ENCODE measurements around the gene ATG5.

ATG5 gene

DNA sequence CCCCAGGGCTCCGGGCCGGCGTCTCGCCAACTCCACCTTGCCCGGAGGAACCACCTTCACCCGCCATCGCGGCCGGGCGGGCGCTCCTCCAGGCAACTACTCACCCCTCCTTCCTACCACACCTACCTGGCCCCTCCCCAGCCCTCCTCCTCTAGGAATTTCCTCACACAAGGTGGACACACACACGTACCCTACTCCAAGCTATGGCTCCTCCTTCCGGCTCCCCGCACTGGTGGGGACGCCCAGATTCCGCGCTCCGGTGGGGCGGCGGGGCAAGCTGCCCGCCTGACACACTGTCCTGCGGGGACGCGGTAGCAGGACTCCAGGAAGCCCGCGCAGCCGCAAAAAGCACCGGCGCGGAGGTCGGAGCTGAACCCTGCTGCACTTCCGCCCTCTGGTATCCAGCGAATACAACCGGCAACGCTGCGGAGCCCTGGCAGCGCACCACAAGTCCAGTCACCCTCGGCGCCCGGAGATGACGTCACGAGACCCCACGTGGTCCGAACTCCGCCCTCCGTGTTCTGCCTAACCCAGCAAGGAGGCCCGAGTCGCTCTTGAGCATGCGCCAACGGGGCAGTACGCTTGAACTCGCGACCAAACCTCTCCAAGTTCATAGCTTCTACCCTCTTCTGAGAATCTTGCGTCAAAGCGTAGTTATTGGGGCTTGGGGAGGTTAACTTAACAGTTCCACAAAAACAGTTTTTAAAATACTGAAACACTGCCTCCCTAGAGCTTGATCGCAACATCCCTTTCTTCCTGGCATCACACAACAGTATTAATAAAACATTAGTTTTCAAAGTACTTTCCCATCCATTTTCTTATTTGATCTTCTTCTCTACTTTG lies at the start of gene ATG5:
ATG5 (minus strand) TSS at position 425 of the 843 bp plus-strand sequence. CDS start 9,552 bp downstream, outside the sequence.
- DNase-seq, result peak; percentile 94 to 95

DNA sequence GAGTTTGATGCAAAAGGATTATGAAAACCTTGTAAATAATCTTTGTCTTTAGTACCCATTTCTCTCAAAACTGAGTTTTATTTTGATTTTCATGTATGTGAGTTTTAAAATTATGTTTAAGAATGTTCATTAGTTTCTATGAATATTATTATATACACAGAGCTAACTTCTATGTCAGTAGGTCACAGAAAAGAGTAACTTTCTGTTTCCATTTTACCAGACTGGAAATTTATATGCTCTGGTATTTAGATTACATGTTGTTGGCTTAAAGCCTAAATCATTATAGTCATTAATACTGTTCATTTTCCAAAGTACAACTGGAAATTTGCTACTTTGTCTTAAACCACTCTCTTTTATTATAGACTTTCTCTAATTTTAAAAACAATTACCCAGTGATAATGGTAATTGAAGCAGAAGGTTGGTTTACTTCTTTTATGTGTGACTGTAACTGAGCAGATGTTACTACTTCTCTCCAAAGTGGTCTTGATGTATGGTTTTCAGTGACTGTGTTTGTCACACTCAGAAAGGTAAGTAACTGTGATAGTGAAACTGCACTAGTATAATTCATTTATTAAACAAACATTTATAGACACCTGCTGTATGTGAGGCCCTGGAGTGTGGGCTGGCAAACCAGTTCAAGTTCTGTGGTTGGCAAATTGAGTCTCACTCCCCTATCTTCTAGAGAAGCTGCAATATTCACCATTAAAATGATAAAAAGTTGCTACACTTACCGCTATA lies 48.1 kb upstream of the ATG5 start:
- DNase-seq, result no peak

DNA sequence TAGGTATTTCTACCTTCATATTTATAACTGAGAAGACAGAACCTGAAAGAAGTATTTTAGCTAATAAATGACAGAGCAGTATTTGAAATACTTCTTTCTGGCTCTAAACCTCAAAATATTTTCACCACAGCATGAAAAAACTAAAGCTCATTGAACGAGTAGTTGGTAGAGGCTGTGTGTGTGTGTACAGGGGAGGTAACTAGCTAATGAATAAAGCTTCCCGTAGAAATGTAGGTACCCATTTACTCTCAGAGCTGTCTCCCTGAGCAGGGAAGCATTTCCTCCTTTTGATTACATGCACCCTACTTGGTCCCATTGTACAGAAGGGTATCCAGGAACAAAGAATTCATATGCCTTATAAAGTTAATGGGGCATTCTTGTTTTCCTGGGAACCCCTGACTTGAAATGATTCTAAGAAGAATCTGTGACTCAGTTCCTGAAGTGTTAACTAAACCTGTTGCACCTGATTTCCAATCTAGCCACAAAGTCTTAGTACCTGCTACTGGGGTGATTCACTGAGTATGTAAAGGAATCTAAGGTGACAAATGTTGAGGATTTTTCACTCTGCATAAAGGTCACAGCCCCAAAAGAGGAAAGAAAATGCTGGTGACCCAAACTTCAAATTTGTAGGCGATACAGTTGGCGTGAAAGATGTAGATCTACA lies 47.4 kb upstream of the ATG5 start:
- no peak for DNase-seq

DNA sequence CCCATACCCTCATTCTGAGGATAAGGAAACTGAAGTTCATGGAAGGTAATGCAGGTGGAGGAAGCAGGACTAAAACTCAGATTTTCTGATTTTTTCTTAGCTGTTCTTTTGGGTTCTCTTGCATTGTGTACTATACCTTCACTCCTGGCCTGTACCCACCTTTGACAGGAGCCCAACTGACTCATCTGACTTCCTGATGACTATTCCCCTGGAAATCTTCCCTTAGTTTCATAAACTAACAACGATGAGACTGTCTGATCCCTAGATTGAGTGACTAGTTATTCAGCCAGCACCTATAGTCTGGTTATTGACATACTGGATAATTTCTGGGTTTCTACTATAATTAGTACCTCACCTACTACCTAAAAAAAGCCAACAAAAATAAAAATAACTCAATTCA lies 45.1 kb upstream of the ATG5 start:
- no peak for DNase-seq

DNA sequence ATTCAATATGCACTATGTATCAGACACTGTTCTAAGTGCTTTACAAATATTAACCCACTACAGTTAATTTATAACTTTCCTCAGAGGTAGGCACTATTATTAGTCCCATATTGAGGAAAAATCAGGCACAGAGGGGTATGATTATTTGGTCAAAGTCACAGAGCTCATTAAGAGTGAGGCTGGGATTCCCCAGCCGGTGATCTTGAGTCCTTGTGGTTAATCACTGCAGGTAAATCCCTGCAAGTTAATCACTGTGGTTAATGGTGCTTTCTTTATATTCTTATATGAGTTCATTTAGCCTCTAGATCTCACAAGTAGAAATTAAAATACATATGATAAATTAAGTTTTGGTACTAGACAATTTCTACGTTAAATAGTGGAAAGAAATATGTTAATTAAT lies 44.2 kb upstream of the ATG5 start:
- no peak for DNase-seq

DNA sequence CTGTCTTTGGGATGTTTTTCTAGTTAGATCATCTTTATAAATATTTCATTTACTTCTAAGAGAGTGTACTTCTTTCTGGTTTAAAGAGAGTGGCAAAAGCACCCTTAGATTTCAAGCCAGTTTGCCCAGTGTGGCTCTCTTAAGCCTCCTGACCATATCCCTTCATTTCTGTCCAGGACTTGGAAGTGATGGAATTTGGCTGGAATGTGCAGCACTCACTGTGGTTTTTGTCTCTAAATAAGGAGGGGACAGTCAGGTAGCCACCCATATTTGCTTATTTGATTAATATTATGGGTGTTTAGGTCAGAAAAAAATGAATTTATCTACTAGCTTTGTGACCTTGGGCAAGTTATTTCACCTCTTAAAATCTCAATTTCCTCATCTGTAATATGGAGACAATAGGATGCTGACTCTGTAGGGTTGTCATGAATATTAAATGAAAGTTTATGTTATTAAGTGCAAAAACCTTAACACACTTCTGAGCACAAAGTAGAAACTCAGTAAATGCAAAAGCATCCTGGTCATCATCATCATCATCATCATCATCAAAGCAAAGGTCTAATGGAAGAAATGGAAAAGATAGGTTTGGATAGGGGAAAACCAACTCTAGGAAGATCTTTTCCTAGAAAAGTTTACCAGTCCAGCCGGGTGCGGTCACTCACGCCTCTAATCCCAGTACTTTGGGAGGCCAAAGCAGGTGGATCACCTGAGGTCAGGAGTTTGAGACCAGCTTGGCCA lies 38.0 kb upstream of the ATG5 start:
- DNase-seq, result no peak

DNA sequence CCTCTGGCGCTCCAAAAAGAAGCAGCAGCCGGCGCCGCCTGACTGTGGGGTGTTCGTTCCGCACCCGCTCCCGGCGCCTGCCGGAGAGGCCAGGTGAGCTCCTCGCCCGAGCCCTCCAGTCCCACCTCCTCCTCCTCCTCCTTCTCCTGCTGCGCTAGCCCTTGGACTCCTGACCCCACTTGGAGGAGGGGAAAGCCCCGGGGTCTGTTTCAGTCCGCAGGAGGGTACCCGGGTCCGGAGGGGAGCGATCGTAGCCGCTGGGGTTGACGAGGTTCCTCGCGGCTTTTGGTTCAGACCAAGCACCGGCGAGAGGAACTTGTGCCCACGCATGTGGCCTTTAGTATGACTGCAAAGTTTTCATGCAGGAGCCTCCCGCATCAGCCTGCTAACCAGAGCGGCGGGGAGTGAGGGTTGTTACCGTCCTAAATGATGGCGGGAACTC lies 35.5 kb upstream of the ATG5 start:
- no peak for DNase-seq

DNA sequence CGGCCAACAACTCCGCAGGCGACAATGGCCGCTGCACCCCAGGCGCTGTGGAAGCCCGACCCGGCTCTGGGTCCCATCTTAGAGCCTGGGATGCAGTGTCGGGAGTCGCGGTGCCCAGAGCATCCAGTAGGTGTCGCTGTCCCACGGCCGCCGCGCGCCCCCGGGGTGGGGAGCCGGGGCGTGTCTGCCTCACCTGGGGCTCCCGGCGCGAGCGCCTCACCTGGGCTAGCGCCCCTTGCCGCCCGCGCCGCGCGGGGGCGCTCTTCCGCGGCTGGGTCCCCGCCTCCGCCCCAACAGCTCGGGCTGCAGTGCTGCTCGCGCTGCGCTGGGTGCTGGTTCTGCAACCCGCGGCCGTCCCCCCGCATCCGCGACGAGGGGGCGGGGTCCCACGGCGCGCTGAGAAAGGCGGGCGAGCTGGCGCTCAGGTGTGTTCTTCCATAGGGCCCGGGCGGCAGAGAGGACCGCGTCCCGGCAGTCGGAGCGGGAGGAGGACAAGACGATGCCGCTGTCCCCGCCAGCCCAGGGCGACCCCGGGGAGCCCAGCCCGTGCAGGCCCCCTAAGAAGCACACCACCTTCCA lies 34.9 kb upstream of the ATG5 start, which contains the start of gene CRYBG1:
CRYBG1 (plus strand) TSS at position 308 of the 579 bp plus-strand sequence; CDS start at position 500, 192 bp downstream.
- DNase-seq, result peak; percentile 61 to 65

DNA sequence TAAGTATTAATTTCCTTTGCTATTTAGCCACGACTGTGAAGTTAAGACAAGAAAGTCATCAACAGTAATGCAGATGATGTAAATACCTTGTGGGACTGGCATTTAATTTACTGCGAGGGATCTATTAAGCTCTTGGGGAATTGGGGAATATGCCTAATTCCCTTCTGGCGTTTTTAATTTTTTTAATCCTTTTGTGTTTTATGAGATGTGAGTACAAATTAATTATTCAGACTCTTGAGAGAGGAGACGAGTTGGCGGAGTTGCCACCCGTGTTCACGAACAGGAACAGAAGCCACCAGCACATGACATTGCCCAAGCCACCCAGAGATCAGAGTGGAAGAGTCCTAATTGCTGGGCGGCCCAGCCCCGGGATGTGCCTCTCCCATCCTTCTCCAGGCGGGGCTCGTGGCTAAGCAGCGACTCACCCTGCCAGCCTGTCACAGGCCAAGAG lies 34.4 kb upstream of the ATG5 start:
- DNase-seq, result no peak

DNA sequence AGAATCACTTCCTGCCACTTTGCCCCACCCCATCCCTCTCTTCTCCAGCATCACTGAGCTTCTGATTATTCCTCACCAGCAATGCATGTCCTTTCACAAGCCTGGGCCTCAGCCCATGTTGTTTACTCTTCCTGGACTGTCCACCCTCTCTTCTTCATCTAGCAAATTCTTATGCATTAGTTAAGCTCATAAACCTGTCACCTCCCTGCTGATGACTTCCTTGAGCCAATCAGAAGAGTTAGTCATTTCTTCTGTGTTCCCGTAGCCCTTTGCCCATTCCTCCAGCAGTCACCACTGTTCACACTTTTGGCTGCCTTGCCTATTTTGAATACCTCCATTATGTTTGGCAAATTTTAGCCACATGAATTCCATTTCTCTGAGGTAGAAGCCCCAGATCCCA lies 30.8 kb upstream of the ATG5 start:
- no peak for DNase-seq

DNA sequence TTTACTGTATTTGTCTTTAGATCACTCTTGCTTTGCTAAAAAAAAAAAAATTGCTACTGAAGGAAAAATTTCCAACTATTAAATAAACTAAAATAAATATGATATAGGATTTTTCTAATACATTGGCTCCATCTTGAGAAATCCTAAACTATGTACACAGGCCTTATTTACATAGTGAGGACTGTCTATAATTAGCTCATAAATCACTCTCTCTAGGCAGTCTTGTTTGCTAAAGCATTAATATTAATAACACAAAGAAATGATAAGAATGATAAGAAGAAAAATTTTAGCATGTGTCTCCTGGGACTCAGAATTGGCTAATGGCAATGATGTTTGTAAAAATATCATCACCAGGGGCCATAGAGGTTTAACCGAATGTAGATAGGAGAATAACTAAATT lies 21.7 kb upstream of the ATG5 start:
- no peak for DNase-seq

DNA sequence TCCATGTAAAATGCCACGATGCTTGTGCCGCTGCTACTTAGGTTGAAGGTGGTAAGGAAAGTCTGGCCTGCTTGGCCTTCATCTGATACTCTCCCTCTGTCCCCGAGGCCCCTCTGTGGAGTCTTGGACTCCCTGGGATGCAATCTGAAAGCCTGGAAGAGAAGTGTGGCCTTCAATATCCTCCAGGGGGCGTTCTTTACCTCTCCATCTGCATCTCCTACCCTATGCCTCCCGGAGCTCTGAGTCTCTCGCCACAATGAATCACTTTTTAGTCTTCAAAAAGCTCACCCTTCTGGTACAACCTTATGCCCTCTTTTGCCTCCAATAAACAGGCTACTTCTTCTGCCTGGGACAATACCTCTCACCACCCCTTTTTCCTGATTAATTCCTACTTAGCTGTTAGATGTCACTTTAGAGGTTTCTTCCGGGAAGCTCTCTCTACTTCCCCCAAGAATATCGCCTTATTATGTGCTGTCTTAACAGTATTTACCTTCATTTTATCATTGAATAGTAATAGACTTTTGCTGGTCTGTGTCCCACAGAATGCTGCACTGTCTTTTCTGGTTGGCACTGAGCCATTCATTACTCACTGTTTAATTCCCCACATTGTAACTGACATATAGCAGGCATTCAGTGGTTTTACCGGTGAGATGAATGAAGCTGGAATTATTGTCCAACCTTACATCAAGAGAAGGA lies 13.9 kb upstream of the ATG5 start:
- peak; percentile 2 to 5 for DNase-seq

DNA sequence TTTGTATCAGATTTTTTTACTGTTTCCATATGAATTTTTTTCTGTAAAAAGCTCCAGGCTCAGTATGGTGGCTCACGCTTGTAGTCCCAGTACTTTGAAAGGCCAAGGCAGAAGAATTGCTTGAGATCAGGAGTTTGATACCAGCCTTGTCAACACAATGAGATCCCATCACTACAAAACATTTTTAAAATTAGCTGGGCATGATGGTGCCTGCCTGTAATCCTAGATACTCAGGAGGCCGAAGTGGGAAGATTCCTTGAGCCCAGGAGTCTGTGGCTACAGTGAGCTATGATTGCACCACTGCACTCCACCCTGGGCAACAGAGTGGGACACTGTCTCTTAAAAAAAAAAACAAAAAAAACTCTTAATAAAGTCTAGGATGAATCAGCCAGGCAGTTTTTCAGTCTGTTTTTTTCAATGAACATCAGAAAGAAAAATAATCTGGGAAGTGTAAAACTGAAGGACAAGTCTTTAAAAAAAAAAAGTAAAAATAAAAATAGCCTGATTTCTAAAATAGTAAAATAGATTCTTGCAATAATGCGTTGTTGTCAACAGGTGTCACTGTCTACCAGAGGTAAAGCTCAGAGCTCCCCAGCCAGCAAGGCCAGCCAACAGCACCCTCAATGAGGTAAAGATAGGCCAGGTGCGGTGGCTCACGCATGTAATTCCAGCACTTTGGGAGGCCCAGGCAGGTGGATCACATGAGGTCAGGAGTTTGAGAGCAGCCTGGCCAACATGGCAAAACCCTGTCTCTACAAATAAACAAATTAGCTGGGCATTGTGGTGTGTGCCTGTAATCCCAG lies 9.3 kb upstream of the ATG5 start:
- DNase-seq, result peak in 1 of 2 experiments; percentile 5

DNA sequence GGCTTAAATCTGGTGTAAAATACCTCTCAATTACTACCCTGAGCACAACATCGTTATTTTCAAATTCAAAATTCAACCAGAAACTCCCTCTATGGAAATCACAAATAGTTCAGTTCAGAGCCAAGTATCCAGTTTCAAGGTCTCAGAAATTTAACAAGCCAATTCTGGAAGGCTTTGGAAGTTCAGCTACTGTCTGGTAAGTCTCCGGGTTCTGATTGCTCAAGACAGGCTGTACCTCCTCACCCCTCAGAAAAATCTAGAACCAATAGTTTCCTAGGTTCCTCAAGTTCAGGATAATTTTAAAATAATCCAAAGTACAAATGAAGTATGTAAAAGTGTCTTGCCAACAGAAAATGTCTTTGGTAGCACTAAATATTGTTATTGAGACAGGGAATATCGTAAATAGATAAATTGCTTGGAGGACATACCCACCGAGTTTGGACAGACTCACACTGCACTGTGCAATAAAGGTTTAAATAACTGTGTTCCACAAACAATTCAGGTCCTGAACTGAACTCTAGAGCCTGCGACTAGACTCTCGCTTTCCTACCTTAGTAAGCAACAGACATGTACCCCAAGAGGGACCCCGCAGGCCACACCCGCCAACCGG lies 729 bp downstream of the ATG5 start:
- DNase-seq, result no peak

DNA sequence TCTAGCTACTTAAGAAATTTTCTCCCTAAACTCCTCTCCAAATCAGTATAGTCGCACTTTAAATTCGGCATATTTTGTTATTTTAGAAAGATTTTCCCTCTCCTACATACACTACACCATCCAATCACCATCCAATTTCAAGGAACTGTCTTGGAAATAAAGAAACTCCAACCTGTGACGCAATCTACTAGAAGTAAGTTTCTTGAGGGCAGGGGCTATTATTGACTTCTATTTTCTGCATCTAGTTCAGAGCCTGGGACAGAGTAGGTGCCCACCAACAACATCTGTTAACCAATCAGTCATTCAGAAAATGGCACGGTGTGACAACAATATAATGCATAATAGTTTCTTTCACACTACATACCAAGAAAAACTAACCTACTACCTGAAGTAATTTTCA lies 3.6 kb downstream of the ATG5 start:
- no peak for DNase-seq

DNA sequence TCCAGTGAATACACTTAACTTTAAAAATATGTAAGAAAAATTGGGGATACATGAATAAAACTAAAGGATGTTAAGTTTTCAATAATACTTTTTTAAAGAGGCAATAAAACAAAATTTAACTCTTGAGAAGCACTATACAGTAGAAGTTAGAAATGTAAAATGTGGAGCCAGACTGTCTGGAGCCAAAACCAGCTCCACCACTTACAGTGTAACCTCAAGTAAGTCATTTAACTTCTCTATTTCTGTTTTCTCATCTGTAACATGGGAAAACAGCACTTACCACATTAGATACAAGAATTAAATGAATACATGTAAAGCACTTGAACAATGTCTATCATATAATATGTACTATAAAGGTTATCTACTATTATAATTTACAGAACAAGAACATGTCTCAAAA lies 6.7 kb downstream of the ATG5 start:
- DNase-seq, result no peak

DNA sequence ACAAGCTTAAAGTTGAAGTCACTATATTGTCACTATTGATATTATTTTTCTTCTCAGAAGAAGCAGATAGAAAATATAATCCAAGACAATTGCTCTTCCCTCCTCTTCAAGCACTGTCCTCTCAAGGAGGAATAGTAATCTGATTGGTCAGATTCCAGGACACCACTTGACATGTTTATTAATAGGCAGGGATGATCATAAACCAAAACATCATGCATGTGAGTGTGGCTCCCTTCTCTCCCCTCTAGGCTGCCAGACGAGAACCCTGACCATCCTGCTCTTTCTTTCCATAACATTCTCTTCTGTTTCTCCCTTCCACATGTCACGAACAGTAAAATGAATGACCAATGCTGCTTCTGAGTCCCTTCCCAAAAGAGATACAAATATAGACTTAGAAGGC lies 7.5 kb downstream of the ATG5 start:
- DNase-seq, result no peak

DNA sequence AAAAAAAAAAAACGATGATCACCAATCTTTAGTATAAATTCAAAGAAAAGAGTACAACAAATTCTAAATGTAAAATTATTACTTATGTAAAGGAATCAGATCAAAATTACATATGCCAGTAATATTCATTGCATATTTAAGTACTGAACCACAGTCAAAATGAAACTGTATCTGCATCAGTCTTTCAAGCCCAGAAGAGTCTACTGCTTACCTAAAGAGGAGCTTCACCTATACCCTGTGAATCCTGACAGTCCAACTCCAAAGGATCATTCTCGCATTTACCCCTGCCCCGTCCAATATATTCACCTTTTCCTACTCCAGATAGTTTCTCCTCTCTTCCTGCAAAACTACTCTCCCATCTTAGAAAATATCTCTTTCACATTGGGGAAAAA lies 9.2 kb downstream of the ATG5 start:
- no peak for DNase-seq

DNA sequence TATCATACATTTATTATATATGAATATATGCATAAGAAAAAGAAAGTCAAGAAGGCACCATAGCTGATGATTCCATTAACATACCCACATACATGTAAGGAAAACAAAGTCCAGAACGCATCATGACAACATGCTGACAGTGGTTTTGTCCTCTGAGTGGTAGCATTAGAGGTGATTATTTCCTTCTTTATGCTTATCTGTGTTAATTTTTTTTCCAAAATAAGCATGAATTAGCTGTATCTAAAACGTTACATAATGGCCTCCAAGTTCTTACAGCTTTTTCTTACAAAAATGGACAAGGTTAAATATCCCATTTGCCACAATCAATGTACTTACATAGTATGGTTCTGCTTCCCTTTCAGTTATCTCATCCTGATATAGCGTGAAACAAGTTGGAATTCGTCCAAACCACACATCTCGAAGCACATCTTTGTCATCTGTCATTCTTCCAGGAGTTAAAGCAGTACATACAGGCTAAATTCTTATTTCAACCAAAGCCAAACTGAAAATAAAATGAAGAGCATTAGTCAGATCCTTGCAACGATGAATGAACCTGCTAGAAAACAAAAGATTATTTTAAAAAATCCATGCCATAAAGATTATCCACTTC lies 9.7 kb downstream of the ATG5 start:
- peak in 1 of 2 experiments; percentile 16 for DNase-seq

Measured in NCI-H187 (cell line).